Immature natural killer cell (primary cell): ENCODE results near the gene SLC2A6. TPM values are rescaled to one million over a fixed set of nuclear protein-coding genes. Genes with fewer than 3 reads are reported as not detected.

ENCODE experiments used
- DNase-seq, 3 donors: peaks; one replicate each; pipeline ENCODE4 v3.0.0; 2022; ENCODE audit warnings: mixed read lengths in 1 of 3
- H3K27ac Mint-ChIP-seq, 6 donors: one replicate each; pipeline ENCODE4 v1.8.0; 2020; ENCODE audit warnings: mixed read lengths in 6 of 6, mild to moderate bottlenecking in 5 of 6, inconsistent platforms in 4 of 6, moderate library complexity in 3 of 6
- H3K27me3 Mint-ChIP-seq, 3 donors: one replicate each; pipeline ENCODE4 v1.8.0; 2020 to 2021; ENCODE audit warnings: low read depth in 3 of 3, mild to moderate bottlenecking in 3 of 3, mixed read lengths in 3 of 3, moderate library complexity in 3 of 3, inconsistent platforms in 1 of 3
- H3K36me3 Mint-ChIP-seq, 3 donors: one replicate each; pipeline ENCODE4 v1.8.0; 2020; ENCODE audit warnings: mixed read lengths in 3 of 3, inconsistent platforms in 2 of 3, mild to moderate bottlenecking in 2 of 3
- H3K4me1 Mint-ChIP-seq, 2 donors: one replicate each; pipeline ENCODE4 v1.8.0; 2020; ENCODE audit warnings: inconsistent platforms in 2 of 2, mild to moderate bottlenecking in 2 of 2, mixed read lengths in 2 of 2, moderate library complexity in 1 of 2
- H3K4me3 Mint-ChIP-seq, 5 donors: one replicate each; pipeline ENCODE4 v1.8.0; 2020; ENCODE audit warnings: mild to moderate bottlenecking in 5 of 5, mixed read lengths in 5 of 5, inconsistent platforms in 3 of 5, moderate library complexity in 3 of 5
- H3K9me3 Mint-ChIP-seq, 6 donors: one replicate each; pipeline ENCODE4 v1.8.0; 2020; ENCODE audit warnings: mild to moderate bottlenecking in 6 of 6, mixed read lengths in 6 of 6, inconsistent platforms in 4 of 6, moderate library complexity in 3 of 6
- polyA plus RNA-seq, 3 donors: library from polyadenylated mRNA; unstranded; fragments of 300-500 nt; fragmentation: Illumina TruSeq; gene quantifications; one replicate each; pipeline ENCODE4 v1.2.3, GENCODE V29; 2021

SLC2A6 gene
- polyA plus RNA-seq, 3 donors from 2014 or later, result 4.4 to 8.0 (median 4.6) TPM

- DNase-seq, result no peak
- H3K4me3 Mint-ChIP-seq, result no peak overlapping the region
- H3K9me3 Mint-ChIP-seq, result no peaks in the 10 kb centered on the region
- H3K27ac Mint-ChIP-seq, result no peak overlapping the region
- H3K4me1 Mint-ChIP-seq, result no peaks in the 10 kb centered on the region
- H3K27me3 Mint-ChIP-seq, result peaks cover 1 to 3% (median 2%) of the 10 kb centered on the region in 3 donors
- H3K36me3 Mint-ChIP-seq, result no peaks in the 10 kb centered on the region
Observed at GRCh38 chr9:133519693-133520092, 40.8 kb upstream of the SLC2A6 start.

DNA sequence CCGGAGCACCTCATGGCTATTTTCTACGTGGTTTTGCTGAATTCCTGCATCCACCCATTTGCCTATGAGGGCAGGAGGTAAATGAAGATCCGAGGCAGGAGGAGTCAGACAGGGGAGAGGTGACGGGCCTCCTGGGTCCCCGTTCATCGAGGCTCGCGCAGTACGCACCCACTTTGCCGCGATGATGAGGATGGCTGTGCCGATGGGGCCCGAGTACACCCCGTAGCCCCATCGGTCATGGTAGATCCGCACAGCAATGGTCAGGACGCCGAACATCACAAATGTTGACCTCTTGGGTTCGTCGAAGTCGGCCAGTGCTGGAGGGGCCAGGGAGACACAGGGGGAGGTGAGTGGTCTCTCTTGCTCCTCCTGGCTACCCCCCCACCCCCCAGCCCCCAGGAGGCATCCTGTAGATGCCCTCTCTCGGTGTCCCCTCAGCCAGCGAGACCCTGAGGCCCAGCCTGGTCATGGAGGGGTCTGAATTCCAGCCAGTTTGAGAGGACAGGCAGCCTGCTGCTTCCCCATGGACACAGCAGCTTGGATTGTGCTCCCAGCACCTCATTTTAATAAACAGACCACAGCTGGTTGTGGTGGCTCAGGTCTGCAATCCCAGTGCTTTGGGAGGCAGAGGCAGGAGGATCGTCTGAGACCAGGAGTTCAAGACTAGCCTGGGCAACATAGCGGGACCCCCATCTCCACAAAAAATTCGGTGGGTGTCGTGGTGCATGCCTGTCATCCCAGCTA is 40.0 kb upstream of the SLC2A6 start:
- Mint-ChIP-seq H3K27ac (no peak overlapping the region), H3K9me3 (no peaks in the 10 kb centered on the region), H3K4me3 (no peak overlapping the region), H3K4me1 (no peaks in the 10 kb centered on the region), H3K36me3 (no peaks in the 10 kb centered on the region), H3K27me3 (peaks cover 1 to 3% (median 2%) of the 10 kb centered on the region in 3 donors)
- no peak for DNase-seq

- H3K9me3 Mint-ChIP-seq, result no peaks in the 10 kb centered on the region
- no peak overlapping the region for H3K4me3 Mint-ChIP-seq
- peaks cover 0 to 2% (median under 1%) of the 10 kb centered on the region in 3 donors for H3K27me3 Mint-ChIP-seq
- H3K4me1 Mint-ChIP-seq, result no peaks in the 10 kb centered on the region
- H3K36me3 Mint-ChIP-seq, result no peaks in the 10 kb centered on the region
- no peak overlapping the region for H3K27ac Mint-ChIP-seq
- no peak for DNase-seq
Observed at GRCh38 chr9:133518200-133518599, 39.3 kb upstream of the SLC2A6 start.

DNA sequence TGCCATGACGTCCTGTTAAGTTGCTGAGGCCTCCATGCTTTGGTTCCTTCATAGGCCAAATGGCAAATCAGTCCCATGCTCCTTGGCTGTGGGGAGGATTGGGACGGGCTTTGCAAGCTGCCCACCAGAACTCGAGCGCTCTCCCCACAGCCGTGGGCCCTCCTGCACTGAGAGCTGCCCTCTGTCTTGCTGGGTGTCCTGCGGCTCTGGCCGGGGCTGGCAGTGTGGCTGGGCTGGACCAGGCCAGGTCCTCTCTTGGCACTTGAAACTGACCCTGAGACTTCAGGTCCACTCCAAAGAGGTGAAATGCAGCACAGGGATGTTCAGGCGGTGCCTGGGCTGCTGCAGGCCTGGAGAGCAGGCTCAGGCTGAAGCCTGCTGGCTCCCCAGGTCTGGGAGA is 38.8 kb upstream of the SLC2A6 start:
- Mint-ChIP-seq H3K27ac (no peak overlapping the region), H3K4me1 (no peaks in the 10 kb centered on the region), H3K36me3 (no peaks in the 10 kb centered on the region), H3K4me3 (no peak overlapping the region), H3K27me3 (peaks cover 0 to 2% (median 0%) of the 10 kb centered on the region in 3 donors), H3K9me3 (no peaks in the 10 kb centered on the region)
- no peak for DNase-seq

GRCh38 chr9:133516961-133517350 is 38.1 kb upstream of the SLC2A6 start:
- peaks cover 0 to 2% (median 0%) of the 10 kb centered on the region in 3 donors for H3K27me3 Mint-ChIP-seq
- no peaks in the 10 kb centered on the region for H3K9me3 Mint-ChIP-seq
- no peak overlapping the region for H3K27ac Mint-ChIP-seq
- H3K4me1 Mint-ChIP-seq, result no peaks in the 10 kb centered on the region
- H3K36me3 Mint-ChIP-seq, result no peaks in the 10 kb centered on the region
- no peak overlapping the region for H3K4me3 Mint-ChIP-seq
- no peak for DNase-seq

DNA sequence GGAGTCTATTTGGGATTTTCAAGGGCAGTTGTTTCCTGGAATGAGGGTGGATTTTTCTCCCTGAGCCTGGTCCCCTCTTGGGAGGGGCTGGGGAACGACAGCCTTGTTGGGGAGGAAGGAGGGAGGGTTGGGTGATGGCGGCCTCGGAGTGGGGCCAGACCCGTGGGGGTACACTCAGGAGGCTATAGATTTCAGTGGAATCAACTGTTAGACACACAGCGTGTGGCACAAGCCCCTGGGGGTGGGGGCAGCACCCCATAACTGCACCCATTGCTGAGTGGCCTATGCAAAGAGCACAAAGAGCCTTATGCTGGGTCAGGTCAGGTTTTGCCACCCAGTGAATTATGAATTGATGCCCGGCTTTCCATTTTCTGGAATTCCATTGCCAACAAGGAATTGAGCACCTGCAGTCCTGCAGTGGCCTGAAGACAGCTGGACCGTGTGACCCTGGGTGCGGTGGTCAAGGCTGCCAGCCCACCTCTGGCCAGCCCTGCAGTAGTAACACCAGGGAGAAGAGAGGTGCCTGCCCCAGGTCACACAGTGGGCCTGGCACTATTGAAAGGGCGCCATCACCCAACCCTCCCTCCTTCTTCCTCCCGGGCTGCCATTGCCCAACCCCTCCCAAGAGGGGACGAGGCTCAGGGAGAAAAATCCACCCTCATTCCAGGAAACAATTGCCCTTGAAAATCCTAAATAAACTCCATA is 37.5 kb upstream of the SLC2A6 start:
- no peaks in the 10 kb centered on the region for H3K36me3 Mint-ChIP-seq
- DNase-seq, result no peak
- H3K4me3 Mint-ChIP-seq, result no peak overlapping the region
- H3K27ac Mint-ChIP-seq, result no peak overlapping the region
- H3K27me3 Mint-ChIP-seq, result peaks cover 0 to 2% (median 0%) of the 10 kb centered on the region in 3 donors
- no peaks in the 10 kb centered on the region for H3K9me3 Mint-ChIP-seq
- no peaks in the 10 kb centered on the region for H3K4me1 Mint-ChIP-seq

DNA sequence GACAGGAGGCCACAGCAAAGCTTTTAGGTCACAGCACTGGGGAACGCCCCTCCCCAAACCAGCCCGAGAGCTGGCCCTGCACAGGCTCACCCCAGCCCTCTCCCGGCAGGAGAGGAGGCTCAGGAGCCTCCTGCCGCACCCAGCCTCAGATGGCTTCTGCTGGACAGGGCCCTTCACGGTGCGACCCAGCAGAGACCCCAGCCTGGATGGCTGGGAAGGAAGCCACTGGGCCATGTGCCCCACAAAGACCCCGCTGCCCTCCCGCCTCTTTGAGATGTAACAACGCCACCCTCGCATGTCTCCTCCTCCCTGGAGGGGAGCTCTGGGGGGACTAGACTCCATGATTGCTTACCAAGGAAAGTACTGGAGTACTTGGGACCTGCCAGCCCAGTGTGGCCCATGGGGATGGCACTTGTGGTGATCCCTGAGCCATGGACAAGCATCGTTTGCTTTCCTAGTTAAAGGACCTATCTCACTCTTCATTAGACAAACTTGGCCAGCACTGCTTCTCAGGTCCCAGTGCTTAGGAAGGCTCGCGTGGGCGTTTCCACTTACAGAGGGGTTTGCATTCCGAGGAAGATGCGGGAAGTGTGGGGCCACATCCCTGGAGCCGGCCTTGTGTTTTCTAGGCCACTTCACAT is 36.8 kb upstream of the SLC2A6 start:
- Mint-ChIP-seq H3K4me3 (no peak overlapping the region), H3K27me3 (no peaks in the 10 kb centered on the region), H3K4me1 (no peaks in the 10 kb centered on the region), H3K36me3 (no peaks in the 10 kb centered on the region), H3K9me3 (no peaks in the 10 kb centered on the region), H3K27ac (no peak overlapping the region)
- DNase-seq, result no peak

- Mint-ChIP-seq H3K36me3 (no peaks in the 10 kb centered on the region), H3K4me3 (no peak overlapping the region), H3K27ac (no peak overlapping the region), H3K27me3 (no peaks in the 10 kb centered on the region), H3K9me3 (no peaks in the 10 kb centered on the region), H3K4me1 (no peaks in the 10 kb centered on the region)
- no peak for DNase-seq
Observed at GRCh38 chr9:133515240-133515610, 36.3 kb upstream of the SLC2A6 start.

- H3K9me3 Mint-ChIP-seq, result no peaks in the 10 kb centered on the region
- H3K4me3 Mint-ChIP-seq, result no peak overlapping the region
- H3K27me3 Mint-ChIP-seq, result no peaks in the 10 kb centered on the region
- no peak overlapping the region for H3K27ac Mint-ChIP-seq
- no peaks in the 10 kb centered on the region for H3K36me3 Mint-ChIP-seq
- H3K4me1 Mint-ChIP-seq, result peaks cover under 1% of the 10 kb centered on the region in 2 donors
- no peak for DNase-seq
Observed at GRCh38 chr9:133514460-133515239, 35.8 kb upstream of the SLC2A6 start.

DNA sequence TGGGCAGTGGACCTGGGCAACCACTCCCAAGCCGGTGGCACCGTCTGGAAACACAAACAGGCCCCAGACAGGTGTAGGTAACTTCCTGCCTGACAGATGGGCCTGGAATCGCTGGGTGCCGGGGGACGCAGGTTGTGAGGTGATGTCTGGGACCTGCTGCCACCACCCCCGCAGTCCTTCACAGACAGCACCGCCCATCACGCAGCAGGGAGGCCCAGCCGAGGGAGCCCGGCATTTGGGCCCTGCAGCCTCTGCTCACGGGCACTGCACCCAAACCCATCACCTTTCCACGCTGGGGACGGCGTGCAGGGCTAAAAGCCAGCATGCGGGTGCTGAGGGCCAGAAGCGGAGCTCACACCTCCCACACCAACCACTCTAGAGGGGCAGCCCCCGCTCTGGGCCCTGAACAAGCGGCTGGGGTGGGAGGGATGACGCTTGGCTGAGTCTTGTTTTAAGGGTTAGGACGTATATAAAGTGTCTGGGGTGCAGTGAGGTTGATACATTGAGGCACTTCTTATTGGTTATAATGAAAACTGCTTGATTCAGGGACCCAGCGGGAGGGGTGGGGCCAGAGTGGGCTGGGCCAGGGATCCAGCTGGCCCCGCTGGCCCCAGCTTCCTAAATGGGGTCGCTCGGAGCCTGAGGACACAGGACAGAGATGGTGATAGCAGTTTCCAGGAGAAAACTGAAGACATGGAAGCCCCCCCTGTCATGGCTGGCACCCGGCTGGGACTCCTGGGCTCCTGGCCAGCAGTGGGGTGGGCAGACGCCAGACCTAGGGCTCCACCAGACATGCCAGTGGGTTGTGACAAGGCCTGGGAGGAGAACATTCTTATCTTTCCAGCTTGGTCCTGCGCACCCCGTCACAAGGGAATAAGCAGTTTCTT is 34.6 kb upstream of the SLC2A6 start:
- no peaks in the 10 kb centered on the region for H3K9me3 Mint-ChIP-seq

GRCh38 chr9:133512253-133513213 is 33.6 kb upstream of the SLC2A6 start:
- peaks cover 10% of the 10 kb centered on the region in 2 donors for H3K4me1 Mint-ChIP-seq

More for the DNA sequence above, 34.6 kb upstream of the SLC2A6 start:
- Mint-ChIP-seq H3K27ac (no peak overlapping the region), H3K27me3 (peaks cover 0 to 2% (median 0%) of the 10 kb centered on the region in 3 donors), H3K36me3 (no peaks in the 10 kb centered on the region), H3K4me1 (peaks cover 10% of the 10 kb centered on the region in 2 donors), H3K4me3 (no peak overlapping the region)
- no peak for DNase-seq

GRCh38 chr9:133511607-133512006 is 32.7 kb upstream of the SLC2A6 start:
- Mint-ChIP-seq H3K27ac (no peak overlapping the region), H3K27me3 (peaks cover 0 to 2% (median 0%) of the 10 kb centered on the region in 3 donors), H3K4me3 (no peak overlapping the region), H3K9me3 (no peaks in the 10 kb centered on the region), H3K4me1 (peaks cover 10% of the 10 kb centered on the region in 2 donors), H3K36me3 (no peaks in the 10 kb centered on the region)
- no peak for DNase-seq

More at GRCh38 chr9:133512253-133513213, 33.6 kb upstream of the SLC2A6 start:
- no peak overlapping the region for H3K4me3 Mint-ChIP-seq
- H3K27ac Mint-ChIP-seq, result no peak overlapping the region
- no peaks in the 10 kb centered on the region for H3K9me3 Mint-ChIP-seq
- H3K27me3 Mint-ChIP-seq, result peaks cover 0 to 2% (median 0%) of the 10 kb centered on the region in 3 donors
- no peaks in the 10 kb centered on the region for H3K36me3 Mint-ChIP-seq
- no peak for DNase-seq
